ES-I3 (cell line): Measurements from ENCODE around the gene LAMC3.

Source experiments
- H3K36me3 ChIP-seq: 2 replicates; pipeline ENCODE4 v1.6.1; 2013; ENCODE audit warnings: mild to moderate bottlenecking, low read length, control low read depth, moderate library complexity; ENCODE audit not compliant: insufficient read depth
- H3K4me1 ChIP-seq: 2 replicates; pipeline ENCODE4 v1.6.1; 2013; ENCODE audit warnings: mild to moderate bottlenecking, control low read depth, low read length; ENCODE audit not compliant: insufficient read depth
- H3K9ac ChIP-seq: 2 replicates; pipeline ENCODE4 v1.6.1; 2013; ENCODE audit warnings: low read depth, mild to moderate bottlenecking, low read length, moderate library complexity
- H3K9me3 ChIP-seq: 2 replicates; pipeline ENCODE4 v1.6.1; 2013; ENCODE audit warnings: mild to moderate bottlenecking, low read length, moderate library complexity; ENCODE audit not compliant: control insufficient read depth, insufficient read depth

The LAMC3 gene

GRCh38 chr9:130972957-130973685, 35.9 kb upstream of the LAMC3 start:
- Histone ChIP-seq H3K36me3 (no peaks in the 10 kb centered on the region), H3K9ac (no peak overlapping the region), H3K9me3 (no peaks in the 10 kb centered on the region), H3K4me1 (0 out of 2 replicates have a peak, but pooled peaks cover 4% of the 10 kb centered on the region)

DNA sequence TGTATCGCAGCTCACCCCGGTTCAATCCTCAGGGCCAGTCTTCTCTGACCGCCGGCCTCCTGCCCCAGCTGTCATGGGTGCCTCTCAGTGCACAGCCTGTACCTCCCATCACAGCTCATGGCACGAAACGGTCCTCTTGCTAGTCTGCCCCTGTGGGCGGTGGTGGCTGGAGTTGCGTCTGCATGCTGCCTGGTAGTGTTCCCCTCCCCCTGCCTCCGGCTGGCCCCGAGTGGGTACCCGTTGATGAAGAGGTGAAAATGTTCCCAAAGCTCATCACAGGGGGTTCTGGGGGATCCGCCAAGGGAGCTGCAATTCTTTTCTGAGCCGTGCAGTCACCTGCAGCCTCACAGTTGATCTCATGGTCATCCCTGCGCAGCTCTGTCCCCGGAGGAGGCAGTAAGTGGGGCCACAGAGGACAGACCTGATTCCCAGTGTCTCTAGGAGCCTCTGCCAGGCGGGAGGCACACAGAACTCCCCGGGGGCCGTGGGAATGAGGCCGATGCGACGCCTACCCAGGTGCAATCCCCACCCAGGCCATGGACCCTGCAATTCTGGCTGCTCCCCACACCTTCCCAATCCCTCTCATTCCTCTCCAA, 35.2 kb upstream of the LAMC3 start:
- no peaks in the 10 kb centered on the region for H3K9me3 ChIP-seq
- H3K9ac ChIP-seq: no peak overlapping the region
- H3K4me1 ChIP-seq: 0 out of 2 replicates have a peak, but pooled peaks cover 4% of the 10 kb centered on the region
- H3K36me3 ChIP-seq: no peaks in the 10 kb centered on the region

DNA sequence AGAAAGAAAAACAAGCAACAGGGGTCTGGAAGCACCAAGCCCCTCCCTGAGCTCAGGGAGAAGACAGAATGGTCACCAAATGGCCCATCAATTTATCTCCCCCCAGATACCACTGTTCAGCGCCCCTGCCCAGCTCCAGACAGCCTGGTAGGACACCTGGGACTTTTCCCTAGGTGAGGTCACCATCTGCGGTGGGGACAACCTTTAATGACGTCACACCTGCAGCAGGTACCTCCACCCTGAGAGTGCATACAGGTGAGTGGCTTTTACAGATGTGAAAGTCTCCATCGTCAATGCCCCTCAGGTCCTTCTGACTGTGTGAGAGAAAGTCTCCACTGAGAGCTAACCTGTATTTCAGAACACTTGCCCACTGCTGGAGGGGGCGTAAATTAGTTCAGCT, 34.3 kb upstream of the LAMC3 start:
- H3K9me3 ChIP-seq: no peaks in the 10 kb centered on the region
- no peaks in the 10 kb centered on the region for H3K36me3 ChIP-seq
- 0 out of 2 replicates have a peak, but pooled peaks cover 4% of the 10 kb centered on the region for H3K4me1 ChIP-seq
- no peak overlapping the region for H3K9ac ChIP-seq

DNA sequence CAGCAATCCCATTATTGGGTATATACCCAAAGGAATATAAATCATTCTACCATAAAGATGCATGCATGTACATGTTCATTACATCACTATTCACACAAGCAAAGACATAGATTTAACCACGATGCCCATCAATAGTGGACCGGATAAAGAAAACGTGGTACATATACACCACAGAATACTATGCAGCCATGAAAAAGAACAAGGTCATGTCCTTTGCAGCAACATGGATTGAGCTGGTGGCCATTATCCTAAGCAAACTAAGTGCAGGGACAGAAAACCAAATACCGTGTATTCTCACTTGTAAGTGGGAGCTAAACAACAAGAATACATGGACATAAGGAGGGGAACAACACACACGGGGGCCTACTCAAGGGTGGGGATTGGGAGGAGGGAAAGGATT, 33.8 kb upstream of the LAMC3 start:
- Histone ChIP-seq H3K9me3 (no peaks in the 10 kb centered on the region), H3K4me1 (0 out of 2 replicates have a peak, but pooled peaks cover 4% of the 10 kb centered on the region), H3K36me3 (no peaks in the 10 kb centered on the region), H3K9ac (no peak overlapping the region)

DNA sequence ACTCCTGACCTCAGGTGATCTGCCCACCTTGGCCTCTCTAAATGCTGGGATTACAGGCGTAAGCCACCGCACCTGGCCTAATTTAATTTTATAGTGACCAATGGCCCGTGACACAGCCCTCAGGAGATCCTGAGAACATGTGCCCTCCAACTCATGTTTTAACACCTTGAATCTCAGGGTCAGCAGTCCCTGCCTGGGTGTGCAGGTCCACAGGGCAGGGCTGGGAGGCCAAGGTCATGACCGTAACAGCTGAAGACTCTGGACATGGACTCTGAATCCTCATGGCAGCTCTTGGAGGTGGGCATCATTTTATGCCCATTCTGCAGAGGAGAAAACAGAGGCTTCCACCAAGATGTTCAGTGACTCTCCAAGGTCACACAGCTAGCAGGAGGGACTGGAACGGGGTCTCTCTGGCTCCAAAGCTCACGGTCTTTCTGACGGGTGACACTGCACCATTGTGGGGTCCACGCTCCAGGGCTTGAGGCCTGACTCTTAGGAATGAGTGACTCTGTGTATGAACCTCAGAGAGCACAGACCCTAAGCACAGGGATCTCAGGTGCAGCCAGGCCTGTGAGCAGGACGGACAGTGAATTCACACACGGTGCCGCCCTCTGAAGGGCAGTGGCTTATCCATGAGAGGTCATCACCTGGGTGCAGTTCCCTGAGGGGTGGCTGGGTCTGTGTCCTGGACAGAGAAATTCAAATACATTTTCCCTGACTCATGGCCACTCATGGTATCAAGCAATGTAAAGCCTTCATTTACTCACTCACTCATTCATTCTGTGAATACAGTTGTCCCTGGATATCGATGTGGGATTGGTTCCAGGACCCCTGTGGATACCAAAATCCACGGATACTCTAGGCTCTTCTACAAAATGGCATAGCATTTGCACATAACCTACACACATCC, 32.8 kb upstream of the LAMC3 start:
- Histone ChIP-seq H3K9me3 (no peaks in the 10 kb centered on the region), H3K36me3 (no peaks in the 10 kb centered on the region), H3K9ac (no peak overlapping the region), H3K4me1 (0 out of 2 replicates have a peak, but pooled peaks cover under 1% of the 10 kb centered on the region)

GRCh38 chr9:130977811-130978221, 31.2 kb upstream of the LAMC3 start:
- Histone ChIP-seq H3K9ac (no peak overlapping the region), H3K9me3 (no peaks in the 10 kb centered on the region), H3K4me1 (no peaks in the 10 kb centered on the region), H3K36me3 (no peaks in the 10 kb centered on the region)

DNA sequence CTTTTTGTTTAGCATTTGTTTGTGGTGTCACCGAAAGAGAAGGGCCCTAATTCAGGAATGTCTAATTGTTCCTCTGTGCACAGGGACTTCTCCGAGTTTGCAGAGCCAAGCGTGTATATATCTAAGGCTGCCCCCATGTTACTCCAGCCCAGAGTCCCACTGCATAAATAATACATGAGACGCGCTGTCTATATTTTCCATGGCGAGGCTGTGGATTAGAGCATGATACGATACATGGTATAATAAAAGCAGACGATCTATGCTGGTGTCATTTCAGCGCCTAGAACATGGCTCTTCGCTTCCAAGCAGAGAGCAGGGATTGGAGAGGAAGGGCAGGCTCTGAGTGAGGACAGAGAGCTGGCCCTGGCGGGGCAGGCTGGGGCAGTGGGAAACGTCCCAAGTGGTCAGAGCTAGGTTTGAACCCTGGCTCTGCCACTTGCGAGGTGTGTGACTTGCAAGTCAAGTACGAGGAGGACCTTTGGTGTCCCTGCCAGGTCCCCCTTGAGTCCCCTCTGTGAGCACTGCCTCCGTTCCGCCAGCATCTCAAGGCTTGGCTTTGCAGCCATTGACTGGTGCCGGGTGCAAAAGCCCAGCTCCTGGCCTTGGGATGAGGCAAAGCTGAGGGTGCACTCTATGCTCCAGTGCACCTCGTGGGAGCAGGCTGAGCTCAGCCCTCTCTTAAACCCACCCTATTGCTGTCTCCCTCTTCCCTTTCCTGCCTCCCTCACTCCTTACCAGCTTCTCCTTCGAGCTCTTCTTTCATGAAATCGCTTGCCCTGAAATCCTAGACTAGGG, 29.2 kb upstream of the LAMC3 start:
- no peaks in the 10 kb centered on the region for H3K4me1 ChIP-seq
- no peaks in the 10 kb centered on the region for H3K36me3 ChIP-seq
- H3K9ac ChIP-seq: no peak overlapping the region
- H3K9me3 ChIP-seq: no peaks in the 10 kb centered on the region

DNA sequence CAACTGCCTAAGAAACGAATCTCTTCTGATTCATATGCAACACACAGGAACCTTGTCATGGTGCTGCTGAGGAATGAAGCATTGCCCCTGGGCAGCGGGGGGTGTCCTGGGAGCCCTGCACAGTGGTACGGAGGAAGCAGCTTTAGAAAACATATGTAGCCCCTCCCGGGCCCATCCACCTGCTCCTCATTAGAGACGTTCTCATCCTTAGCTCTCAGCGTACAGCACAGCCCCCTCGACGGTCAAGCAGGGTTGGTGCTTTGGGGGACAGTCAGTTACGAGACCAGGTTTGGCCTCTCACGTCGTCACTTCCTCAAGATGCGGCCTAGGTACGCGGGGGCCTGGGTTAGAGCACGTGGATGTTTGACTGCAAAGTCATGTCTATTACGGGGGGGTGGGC, 28.4 kb upstream of the LAMC3 start:
- H3K36me3 ChIP-seq: no peaks in the 10 kb centered on the region
- H3K9me3 ChIP-seq: no peaks in the 10 kb centered on the region
- H3K4me1 ChIP-seq: no peaks in the 10 kb centered on the region
- no peak overlapping the region for H3K9ac ChIP-seq

GRCh38 chr9:130981002-130981755, 27.8 kb upstream of the LAMC3 start:
- no peaks in the 10 kb centered on the region for H3K9me3 ChIP-seq
- H3K9ac ChIP-seq: no peak overlapping the region
- H3K36me3 ChIP-seq: no peaks in the 10 kb centered on the region
- no peaks in the 10 kb centered on the region for H3K4me1 ChIP-seq

DNA sequence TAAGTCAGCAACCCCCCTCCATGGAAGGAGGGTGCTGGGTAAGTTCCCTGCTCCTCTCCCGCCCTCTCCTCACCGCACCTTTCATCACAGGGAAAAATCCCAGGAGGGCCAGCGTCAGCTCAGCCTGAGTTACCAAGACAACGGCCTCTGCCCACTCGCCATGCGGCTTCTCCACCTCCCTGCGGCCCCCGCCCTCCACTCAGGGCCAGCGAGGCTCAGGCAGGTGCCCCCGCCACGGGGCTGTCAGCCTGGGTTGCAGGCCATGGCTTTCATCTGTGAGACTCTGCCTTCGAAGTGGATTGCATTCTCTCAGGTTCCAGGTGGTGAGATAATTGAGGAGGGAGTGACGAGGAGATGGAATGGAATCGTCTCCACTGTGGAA, 27.2 kb upstream of the LAMC3 start:
- Histone ChIP-seq H3K9ac (no peak overlapping the region), H3K4me1 (no peaks in the 10 kb centered on the region)

DNA sequence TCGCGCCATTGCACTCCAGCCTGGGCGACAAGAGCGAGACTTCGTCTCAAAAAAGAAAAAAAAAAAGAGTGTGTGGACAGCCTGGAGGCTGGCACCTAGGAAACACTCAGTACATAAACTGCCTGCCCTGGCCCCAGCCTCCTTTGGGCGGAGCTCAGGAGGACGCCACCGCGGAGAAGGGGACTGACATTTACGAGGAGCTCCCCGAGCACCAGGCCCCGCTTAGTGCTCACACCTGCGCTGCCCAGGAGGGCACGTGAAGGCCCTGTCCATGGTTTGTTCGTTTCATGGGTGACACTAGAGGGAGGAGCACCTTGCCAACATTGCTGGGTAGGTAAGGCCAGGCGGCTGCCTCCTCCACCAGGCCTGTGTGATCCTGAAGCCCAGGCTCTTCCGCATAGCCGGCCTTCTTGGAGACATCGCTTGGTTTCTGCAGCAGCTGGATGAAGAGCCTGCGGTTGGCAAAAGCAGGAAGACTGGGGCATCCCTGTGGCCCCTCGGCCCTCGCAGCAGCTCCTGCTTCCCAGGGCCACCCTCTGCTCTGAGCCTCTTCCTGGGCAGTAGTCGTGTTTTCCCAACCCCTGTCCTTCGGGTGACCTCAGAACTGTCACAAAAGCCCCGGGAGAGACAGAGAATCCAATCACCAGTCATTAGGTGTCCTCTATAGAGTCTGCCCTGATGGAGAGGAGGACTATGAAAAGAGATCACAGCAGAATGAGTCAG, 26.2 kb upstream of the LAMC3 start:
- no peaks in the 10 kb centered on the region for H3K9me3 ChIP-seq
- no peak overlapping the region for H3K9ac ChIP-seq
- no peaks in the 10 kb centered on the region for H3K4me1 ChIP-seq
- no peaks in the 10 kb centered on the region for H3K36me3 ChIP-seq

More for the DNA sequence above, 27.2 kb upstream of the LAMC3 start:
- no peaks in the 10 kb centered on the region for H3K36me3 ChIP-seq
- H3K9me3 ChIP-seq: no peaks in the 10 kb centered on the region

- no peak overlapping the region for H3K9ac ChIP-seq
These were observed 25.7 kb upstream of the LAMC3 start for GRCh38 chr9:130983359-130983670.

DNA sequence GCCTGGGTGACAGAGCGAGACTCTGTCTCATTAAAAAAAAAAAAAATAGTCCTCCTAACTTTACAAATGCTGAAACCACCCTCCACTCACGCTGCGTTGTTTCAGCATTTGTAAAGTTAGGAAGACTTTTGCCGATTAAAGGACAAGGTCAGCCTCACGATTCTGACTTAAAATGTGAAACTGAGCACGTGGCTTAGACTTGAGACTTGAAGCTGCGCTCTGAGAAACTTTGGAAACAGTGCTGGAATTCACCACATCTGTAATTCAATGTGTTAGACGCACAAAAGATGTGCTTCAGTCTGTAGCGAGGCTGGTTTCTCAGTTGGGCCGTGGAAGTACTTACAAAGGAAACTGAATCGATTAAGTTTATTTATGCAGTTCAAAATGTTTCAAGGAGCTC, 25.0 kb upstream of the LAMC3 start:
- no peak overlapping the region for H3K9ac ChIP-seq
- H3K9me3 ChIP-seq: no peaks in the 10 kb centered on the region
- no peaks in the 10 kb centered on the region for H3K36me3 ChIP-seq
- H3K4me1 ChIP-seq: no peaks in the 10 kb centered on the region

More at GRCh38 chr9:130983359-130983670, 25.7 kb upstream of the LAMC3 start:
- no peaks in the 10 kb centered on the region for H3K9me3 ChIP-seq
- no peaks in the 10 kb centered on the region for H3K36me3 ChIP-seq
- no peaks in the 10 kb centered on the region for H3K4me1 ChIP-seq
